Uterus (tissue), 4 donors: ENCODE data around the gene IGSF3. TPM values are rescaled to one million over a fixed set of nuclear protein-coding genes. Genes with fewer than 3 reads are reported as not detected.
"Not testable (repeated sequence)": the region's sequence is repeated elsewhere in the genome, so short reads cannot be mapped to it uniquely, and the experiment has no call there.

Source experiments
- DNase-seq, 2 donors: peaks; one replicate each; pipeline ENCODE4 v3.0.0-alpha.2; 2019 to 2020
- H3K27ac ChIP-seq, 2 donors: fragments of 200-600 bp; sonication (generic); 1 replicate in 1 of 2; 2 replicates in 1 of 2; pipeline ENCODE4 v1.5.1; 2016 to 2018
- H3K27me3 ChIP-seq, 2 donors: fragments of 200-600 bp; sonication (generic); one replicate each; pipeline ENCODE4 v1.5.1; 2018 to 2019; ENCODE audit warnings: control low read depth in 1 of 2
- H3K36me3 ChIP-seq, 2 donors: fragments of 200-600 bp; sonication (generic); one replicate each; pipeline ENCODE4 v1.5.1; 2019; ENCODE audit warnings: control low read depth in 1 of 2
- H3K4me1 ChIP-seq, 2 donors: fragments of 200-600 bp; sonication (generic); one replicate each; pipeline ENCODE4 v1.5.1; 2018 to 2019; ENCODE audit warnings: control low read depth in 1 of 2
- H3K4me3 ChIP-seq, 2 donors: fragments of 200-600 bp; sonication (generic); 1 replicate in 1 of 2; 2 replicates in 1 of 2; pipeline ENCODE4 v1.5.1; 2018 to 2019; ENCODE audit warnings: mild to moderate bottlenecking in 1 of 2
- H3K9me3 ChIP-seq, 2 donors: fragments of 200-600 bp; sonication (generic); one replicate each; pipeline ENCODE4 v1.5.1; 2019; ENCODE audit warnings: control low read depth in 1 of 2
- intact Hi-C: fragments of 100-400 bp; cut with DNase I; formaldehyde crosslinking; loops from one replicate; pipeline ENCODE4 v1.15.1; 2023; ENCODE audit warnings: low total_unique reads
- total RNA-seq, 4 donors: library from RNA; depleted of rRNA in 3 of 4; stranded (reverse); fragments of >200 nt in 3 of 4; gene quantifications; one replicate each; pipeline versions ENCODE4 v1.1.0 to v1.2.4, GENCODE V29; 2014 to 2023
- donor health status: DM: yes; HTN: yes; CAD: no.

IGSF3 gene
- total RNA-seq, 4 donors from 2014 or later: 3.8 to 35.6 (median 8.4) TPM

DNA sequence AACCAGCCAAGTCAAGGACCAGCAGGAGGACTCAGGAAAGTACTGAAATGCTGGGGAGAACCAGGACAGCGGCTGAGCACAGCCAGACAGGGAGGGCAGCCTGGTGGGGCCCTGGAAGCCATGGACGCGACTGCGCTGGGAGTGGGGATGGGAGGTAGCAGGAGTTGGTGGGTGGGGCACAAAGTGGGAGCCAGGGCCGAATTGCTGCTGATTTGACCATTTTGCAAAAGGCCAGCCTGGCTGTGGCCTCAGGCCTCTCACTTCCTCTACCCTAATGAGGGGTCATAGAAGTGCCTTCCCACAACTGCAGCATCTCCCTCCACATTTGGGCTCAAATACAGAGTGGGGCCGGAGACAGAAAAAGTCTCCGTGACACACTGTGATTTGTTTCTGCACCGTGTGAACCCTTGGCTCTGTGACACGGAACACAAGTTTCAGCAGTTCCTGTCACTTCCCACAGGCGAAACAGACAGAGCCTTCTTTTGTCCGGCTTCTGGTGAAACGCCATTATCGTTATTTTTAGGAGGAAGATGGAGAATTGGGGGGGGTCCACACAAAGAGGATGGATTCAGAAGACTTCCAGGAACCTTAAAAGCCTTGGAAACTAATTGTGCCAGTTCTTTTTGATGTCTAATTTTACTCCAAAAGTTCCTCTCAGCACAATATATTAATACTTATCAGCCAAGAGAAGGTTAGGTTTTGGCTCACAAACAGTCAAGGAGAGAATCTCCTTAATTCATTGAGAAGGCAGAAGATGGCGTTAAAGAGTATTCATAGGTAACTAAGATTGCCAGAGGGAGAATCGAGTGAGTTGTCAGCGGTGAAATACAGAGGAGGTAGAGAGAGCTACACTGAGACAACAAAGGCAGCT is 21.5 kb downstream of the IGSF3 start:
- H3K4me1 ChIP-seq, H3K9me3 ChIP-seq, intact Hi-C loops, H3K36me3 ChIP-seq, H3K4me3 ChIP-seq, H3K27me3 ChIP-seq, DNase-seq, H3K27ac ChIP-seq: not testable (repeated sequence)

- H3K4me1 ChIP-seq, DNase-seq, intact Hi-C loops, H3K4me3 ChIP-seq, H3K36me3 ChIP-seq, H3K27me3 ChIP-seq, H3K27ac ChIP-seq, H3K9me3 ChIP-seq: not testable (repeated sequence)
These were observed 22.5 kb downstream of the IGSF3 start for GRCh38 chr1:116644993-116645392.

DNA sequence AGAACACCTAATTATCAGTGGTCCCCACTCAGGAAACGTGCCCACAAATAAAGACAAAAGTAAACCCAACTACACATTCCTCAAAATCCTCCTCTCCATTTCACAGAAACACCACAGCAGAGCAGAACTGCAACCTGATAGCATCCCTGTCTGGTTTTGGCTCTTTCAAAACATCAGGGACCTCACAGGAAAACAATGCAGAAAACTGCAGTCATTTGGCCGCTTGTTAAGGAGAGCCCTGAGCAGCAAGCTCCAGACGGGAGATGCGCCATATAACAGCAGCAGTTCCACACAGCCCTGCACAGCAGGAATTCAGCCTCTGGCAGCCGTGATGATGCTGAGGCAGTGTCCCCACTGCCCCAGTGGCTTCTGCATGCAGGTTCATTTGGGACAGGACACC is 23.4 kb downstream of the IGSF3 start:
- H3K36me3 ChIP-seq, H3K4me3 ChIP-seq, H3K27ac ChIP-seq, intact Hi-C loops, H3K9me3 ChIP-seq, H3K4me1 ChIP-seq, H3K27me3 ChIP-seq, DNase-seq: not testable (repeated sequence)

DNA sequence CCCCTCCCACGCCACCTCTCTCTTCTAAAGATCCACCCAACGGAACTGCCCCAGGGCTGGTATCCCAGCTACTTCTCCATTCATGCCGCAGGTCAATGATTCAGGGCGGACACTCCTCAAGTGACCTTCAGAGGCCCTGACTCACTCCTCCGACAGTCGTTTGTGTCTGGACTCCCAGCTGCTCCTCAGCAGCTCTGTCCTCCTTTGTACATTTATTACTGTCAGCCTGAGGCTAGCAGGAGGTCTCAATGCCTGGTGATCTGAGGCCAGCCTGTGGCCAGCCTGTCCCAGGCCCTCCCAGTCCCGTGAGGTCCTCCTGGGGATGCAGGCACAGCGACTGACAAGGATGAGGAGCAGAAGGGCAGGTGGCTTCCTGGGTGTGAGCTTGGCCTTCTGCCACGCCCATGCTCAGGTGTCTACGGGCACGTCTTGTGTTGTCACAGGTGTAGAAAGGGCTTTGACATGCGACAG is 24.2 kb downstream of the IGSF3 start:
- DNase-seq, H3K9me3 ChIP-seq, H3K27ac ChIP-seq, H3K4me1 ChIP-seq, H3K4me3 ChIP-seq, H3K27me3 ChIP-seq, H3K36me3 ChIP-seq, intact Hi-C loops: not testable (repeated sequence)

DNA sequence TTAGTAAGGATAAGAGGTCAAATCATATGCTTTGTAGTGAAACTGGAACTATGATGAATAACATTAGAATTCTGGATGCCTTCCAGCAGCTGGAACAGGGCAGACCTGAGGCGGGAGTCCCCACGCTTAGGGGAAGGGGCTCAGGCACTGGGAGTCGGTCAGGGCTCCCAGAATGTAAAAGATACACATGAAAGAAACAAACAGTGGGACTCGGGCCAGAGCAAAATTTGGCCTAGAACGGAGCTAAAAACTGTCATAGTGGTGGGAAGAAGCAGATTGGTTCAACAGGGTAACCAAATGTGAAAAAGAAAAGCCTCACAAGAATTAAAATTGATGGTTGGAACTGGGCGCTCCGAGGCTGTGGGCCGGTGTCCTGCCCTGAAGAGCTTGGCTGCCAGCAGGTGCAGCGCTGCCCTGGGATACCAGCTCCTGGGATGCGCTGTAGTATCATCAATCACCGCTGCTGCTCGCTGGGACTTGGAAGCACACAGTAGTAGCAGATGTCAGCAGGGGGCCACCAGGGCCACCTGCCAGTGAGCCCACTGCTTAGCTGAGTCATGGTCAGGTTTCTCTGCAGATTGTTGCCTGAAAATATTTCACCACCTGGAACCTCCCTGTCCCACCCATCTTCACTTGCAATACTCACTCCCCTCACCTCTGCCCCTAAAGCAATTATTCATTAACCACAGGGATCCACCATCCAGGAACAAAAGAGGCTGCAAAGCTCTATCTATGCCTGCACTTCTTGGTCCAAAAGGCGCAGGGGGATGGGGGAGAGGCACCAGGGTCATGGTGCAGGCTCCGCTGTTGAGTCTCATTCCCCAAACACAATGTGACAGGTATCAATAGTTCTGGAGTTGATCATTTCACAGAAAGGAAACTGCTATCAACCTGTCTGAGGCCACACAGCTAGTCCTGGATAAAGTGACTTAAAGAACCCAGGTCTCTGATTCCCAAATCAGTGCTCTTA is 24.9 kb downstream of the IGSF3 start:
- H3K4me3 ChIP-seq, H3K9me3 ChIP-seq, DNase-seq, H3K27ac ChIP-seq, H3K36me3 ChIP-seq, H3K27me3 ChIP-seq, H3K4me1 ChIP-seq, intact Hi-C loops: not testable (repeated sequence)

DNA sequence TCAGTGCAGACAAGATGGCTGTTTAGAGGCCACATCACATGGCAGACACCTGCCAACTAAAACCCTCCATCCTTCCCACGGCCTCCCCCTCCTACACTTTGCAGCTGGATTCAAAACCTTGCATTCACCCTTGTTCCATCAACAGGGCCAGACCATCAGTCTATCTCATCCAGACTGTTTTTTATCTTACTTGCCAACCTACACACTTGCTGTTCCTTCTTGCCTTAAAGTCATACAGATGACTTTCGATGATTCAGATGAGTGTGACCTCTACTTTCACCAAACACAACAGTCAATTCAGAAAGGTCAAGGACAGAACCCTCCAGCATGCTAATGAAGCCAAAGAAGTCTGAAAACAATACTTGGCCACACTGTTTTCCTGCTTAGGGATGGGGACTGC is 29.9 kb downstream of the IGSF3 start:
- DNase-seq, H3K27ac ChIP-seq, H3K27me3 ChIP-seq, intact Hi-C loops, H3K9me3 ChIP-seq, H3K36me3 ChIP-seq, H3K4me1 ChIP-seq, H3K4me3 ChIP-seq: not testable (repeated sequence)

- H3K9me3 ChIP-seq, intact Hi-C loops, H3K36me3 ChIP-seq, H3K27ac ChIP-seq, H3K4me3 ChIP-seq, DNase-seq, H3K27me3 ChIP-seq, H3K4me1 ChIP-seq: not testable (repeated sequence)
These were observed 30.9 kb downstream of the IGSF3 start for GRCh38 chr1:116636584-116636983.

DNA sequence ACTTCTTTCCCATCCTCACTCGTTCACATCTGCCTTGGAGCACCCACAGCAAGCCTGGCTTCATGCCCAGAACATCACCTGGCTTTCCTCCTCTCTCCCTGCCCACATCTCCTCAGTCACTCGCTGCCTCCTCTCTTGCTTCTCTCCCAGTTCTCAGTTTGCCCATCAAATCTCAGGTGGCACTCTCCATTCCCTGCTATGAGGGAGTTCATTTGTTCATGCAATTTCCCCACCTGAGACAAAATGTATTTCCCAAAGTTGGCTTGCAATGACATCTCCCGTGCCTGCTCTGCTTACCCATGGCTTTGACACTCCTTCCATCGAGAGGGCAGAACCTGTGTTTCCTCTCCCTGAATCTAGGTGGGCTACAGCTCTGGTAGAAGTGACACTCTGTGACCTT is 33.1 kb downstream of the IGSF3 start:
- H3K4me1 ChIP-seq, H3K4me3 ChIP-seq, H3K27me3 ChIP-seq, H3K9me3 ChIP-seq, DNase-seq, H3K36me3 ChIP-seq, intact Hi-C loops, H3K27ac ChIP-seq: not testable (repeated sequence)

DNA sequence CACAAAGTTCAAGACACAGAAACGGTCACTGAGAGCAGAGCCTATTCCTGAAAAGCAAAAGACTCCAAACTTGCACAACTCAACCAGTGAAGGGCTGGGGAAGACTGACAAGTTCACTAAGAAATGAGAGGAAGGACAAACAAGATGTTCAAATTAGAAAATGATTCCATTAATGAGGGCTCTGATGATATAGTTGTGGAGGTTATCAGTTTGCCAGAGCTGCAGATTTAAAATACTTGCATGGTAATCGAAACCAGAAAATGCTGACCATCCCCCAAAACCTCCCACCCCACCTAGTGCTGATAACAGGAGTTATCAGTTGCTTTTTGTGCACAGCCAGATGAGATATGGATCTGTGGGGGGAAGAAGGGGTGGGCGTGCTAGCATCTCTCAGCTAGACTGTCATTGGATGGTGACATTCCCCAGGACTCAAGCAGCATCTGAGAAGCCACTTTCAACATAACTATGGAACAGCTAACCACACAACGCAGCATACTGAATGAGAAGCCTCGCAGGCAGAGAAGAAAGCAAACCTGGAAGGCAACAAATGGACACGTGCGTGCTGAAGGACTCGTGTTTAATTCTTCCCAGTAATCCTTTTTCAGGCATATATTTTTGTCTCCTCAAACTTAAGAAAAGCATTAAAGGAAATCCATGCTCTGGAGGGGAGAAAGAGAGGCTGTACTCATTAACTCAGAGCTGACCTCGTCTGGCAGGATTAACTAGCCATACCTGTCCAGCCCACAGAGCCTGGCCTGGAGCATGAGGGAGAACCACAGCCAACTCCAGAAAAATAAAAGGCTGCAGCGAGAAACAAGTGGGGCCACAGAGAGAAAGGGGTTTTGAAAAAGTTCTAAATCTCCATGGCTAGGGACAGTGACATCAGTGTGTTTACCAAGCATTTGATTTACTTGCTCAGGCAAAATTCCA is 35.3 kb downstream of the IGSF3 start:
- H3K4me3 ChIP-seq, DNase-seq, H3K27ac ChIP-seq, H3K27me3 ChIP-seq, H3K4me1 ChIP-seq, intact Hi-C loops, H3K36me3 ChIP-seq, H3K9me3 ChIP-seq: not testable (repeated sequence)

GRCh38 chr1:116631554-116631953 is 36.0 kb downstream of the IGSF3 start:
- intact Hi-C loops, H3K4me3 ChIP-seq, H3K27ac ChIP-seq, H3K27me3 ChIP-seq, H3K9me3 ChIP-seq, DNase-seq, H3K36me3 ChIP-seq, H3K4me1 ChIP-seq: not testable (repeated sequence)

DNA sequence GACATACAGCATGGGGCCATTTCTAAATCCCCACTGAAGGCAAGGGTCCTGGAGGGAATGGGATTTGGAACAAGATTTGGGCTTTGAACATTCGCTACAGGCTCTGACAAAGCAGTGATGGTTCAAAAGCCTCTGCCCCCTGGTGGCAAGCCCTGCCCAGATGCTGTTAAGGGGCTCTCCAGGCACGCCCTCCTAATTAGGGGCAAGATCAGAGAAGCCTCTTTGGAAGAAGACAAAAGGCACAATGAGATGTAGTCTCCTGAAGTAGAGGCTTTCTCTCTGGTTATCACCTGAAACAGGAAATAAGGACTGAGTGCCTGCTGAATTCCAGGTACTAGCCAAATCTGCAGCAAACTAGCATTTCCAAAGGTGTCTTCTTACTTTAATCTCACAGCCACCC is 37.5 kb downstream of the IGSF3 start:
- H3K27ac ChIP-seq, H3K9me3 ChIP-seq, H3K4me1 ChIP-seq, H3K4me3 ChIP-seq, intact Hi-C loops, H3K36me3 ChIP-seq, H3K27me3 ChIP-seq, DNase-seq: not testable (repeated sequence)

DNA sequence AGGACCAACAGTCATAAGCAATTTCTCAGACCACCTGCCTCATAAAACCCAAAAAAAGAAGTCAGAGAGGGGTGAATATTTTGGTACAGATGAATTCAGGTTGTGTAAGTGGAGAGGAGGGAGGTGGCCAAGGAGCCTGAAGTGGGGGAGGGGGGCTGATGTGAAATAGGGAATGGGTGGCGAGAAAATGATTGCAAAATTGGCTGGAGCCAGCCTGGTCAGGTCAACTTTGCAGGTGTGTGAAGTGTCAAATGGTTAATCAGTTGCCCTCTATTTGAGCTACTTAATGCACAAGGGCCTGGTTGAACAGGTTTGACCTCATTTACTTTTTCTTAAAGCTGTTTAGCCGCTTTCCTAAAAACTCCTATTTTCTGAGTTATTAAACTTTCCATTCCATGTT is 38.1 kb downstream of the IGSF3 start:
- intact Hi-C loops, H3K27ac ChIP-seq: not testable (repeated sequence)

More for the DNA sequence above, 38.1 kb downstream of the IGSF3 start:
- not testable (repeated sequence) for H3K36me3 ChIP-seq, DNase-seq, H3K9me3 ChIP-seq, H3K4me1 ChIP-seq, H3K4me3 ChIP-seq, H3K27me3 ChIP-seq
